Heart left ventricle (tissue), 16 donors: ENCODE measurements around the gene EML5. TPM values are rescaled to one million over a fixed set of nuclear protein-coding genes. Genes with fewer than 3 reads are reported as not detected.
A peak's percentile ranks its signal among the peaks of the same experiment; 100 is the strongest.

Experiments
- ATAC-seq, 4 donors: fragments of 200-7000 bp; cut with Tn5 transposase; one replicate each; pipeline ENCODE4 v1.9.1; 2020 to 2022; ENCODE audit warnings: moderate library complexity in 4 of 4, mild to moderate bottlenecking in 3 of 4, moderate number of reproducible peaks in 1 of 4
- DNase-seq, 5 donors: peaks; one replicate each; pipeline ENCODE4 v3.0.0-alpha.2; 2020
- H3K27ac ChIP-seq, 12 donors: fragments of 200-600 bp; sonication (generic) in 4 of 12; one replicate each; pipeline versions ENCODE4 v1.5.0 to v1.8.0; 2016 to 2022; ENCODE audit warnings: mild to moderate bottlenecking in 2 of 12
- H3K27me3 ChIP-seq, 9 donors: fragments of 200-600 bp; sonication (generic) in 2 of 9; one replicate each; pipeline versions ENCODE4 v1.5.1 to v1.8.0; 2016 to 2022; ENCODE audit warnings: mild to moderate bottlenecking in 3 of 9
- H3K36me3 ChIP-seq, 9 donors: fragments of 200-600 bp; sonication (generic) in 2 of 9; one replicate each; pipeline versions ENCODE4 v1.5.0 to v1.8.0; 2018 to 2022; ENCODE audit warnings: mild to moderate bottlenecking in 2 of 9
- H3K4me1 ChIP-seq, 12 donors: fragments of 200-600 bp; sonication (generic) in 4 of 12; one replicate each; pipeline versions ENCODE4 v1.5.0 to v1.8.0; 2016 to 2022; ENCODE audit warnings: mild to moderate bottlenecking in 3 of 12
- H3K4me3 ChIP-seq, 12 donors: fragments of 200-600 bp; sonication (generic) in 4 of 12; one replicate each; pipeline versions ENCODE4 v1.5.0 to v1.8.0; 2017 to 2022; ENCODE audit warnings: mild to moderate bottlenecking in 9 of 12, moderate library complexity in 4 of 12
- H3K9me3 ChIP-seq, 12 donors: fragments of 200-600 bp; sonication (generic) in 4 of 12; one replicate each; pipeline versions ENCODE4 v1.5.0 to v1.8.0; 2016 to 2022; ENCODE audit warnings: mild to moderate bottlenecking in 1 of 12
- CTCF ChIP-seq, 12 donors: fragments of 200-600 bp; sonication (generic) in 4 of 12; IDR thresholded peaks; one replicate each; pipeline versions ENCODE4 v1.5.0 to v1.8.0; 2018 to 2022; ENCODE audit warnings: antibody characterized with exemption in 12 of 12, mild to moderate bottlenecking in 5 of 12
- POLR2A ChIP-seq, 2 donors: fragments of 450-650 bp; IDR thresholded peaks; one replicate each; pipeline ENCODE4 v1.6.1; 2017; ENCODE audit warnings: antibody characterized with exemption in 2 of 2, mild to moderate bottlenecking in 2 of 2, moderate library complexity in 2 of 2
- WGBS, 4 donors: extraction: QIAGEN DNeasy Blood & Tissue Kit in 2 of 4; methylation state at CpG; one replicate each; pipeline versions ENCODE4 v1.1.5 to v1.1.7; 2013 to 2018; 5-methylcytosine and 5-hydroxymethylcytosine counted together
- intact Hi-C, 10 donors: fragments of 100-400 bp; cut with DNase I; formaldehyde crosslinking; loops; one replicate each; pipeline versions ENCODE4 v1.11.1 to v1.14.2; 2022
- polyA plus RNA-seq, 2 donors: library from polyadenylated mRNA; stranded (reverse); fragments of 200-250 nt; gene quantifications; one replicate each; pipeline ENCODE4 v1.2.3, GENCODE V29; 2013
- total RNA-seq, 9 donors: library from RNA; depleted of rRNA in 2 of 9; stranded (reverse); fragments of >200 nt in 2 of 9; fragmentation: NEBNext Ultra II Directional in 3 of 9; extraction: Animal tissue kit (Norgen Biotek cat#: 25700) in 3 of 9; gene quantifications; one replicate each; pipeline versions ENCODE4 v1.1.0 to v1.2.4, GENCODE V29; 2016 to 2023
- donor health status: ischemic (EF 13 %, LVEDD 7.1; RV severe dilation, severe dysfunction).
- donor health status: healthy with polysubstance abuse.
- donor health status: DM: no; HTN: yes; CAD: no.
- donor health status: DM: no; HTN: no; CAD: no.
- donor health status: ischemic (EF 25% LVEDD 6.9; RV normal size, moderate dysfunction).
- donor health status: ischemic (EF 25% LVEDD 5.7; RV mildly dilated, moderate dysfunction).
- donor health status: healthy.
- donor health status: DM: yes; HTN: yes; CAD: no.
- donor health status: ischemic (EF 35%, LVEDD 5.7; RV mildly dilated, moderate dysfunction).
- donor health status: nonischemic (EF 11% LVEDD 7.7; RV severe dilation, severe dysfunction).
- donor health status: DM: yes; HTN: yes; CAD: no.
- donor health status: PGD.
- donor health status: ischemic (EF 29% LVEDD 5.4; RV normal size, mild dysfunction).
- donor health status: nonischemic (EF 23%, LVEDD 6.1; RV moderate dilation, normal function).

The EML5 gene
- total and polyA plus RNA-seq, 11 donors, result 0.08 to 0.71 (median 0.21) TPM

- H3K9me3 ChIP-seq, result no peaks in the 10 kb centered on the region
- H3K4me3 ChIP-seq, result no peak overlapping the region
- peaks cover 0 to 99% (median 83%) of the 10 kb centered on the region in 9 donors for H3K36me3 ChIP-seq
- DNase-seq, result no peak
- ATAC-seq, result no peak
- TF ChIP-seq POLR2A (IDR thresholded peaks at IDR 0.05) (no peak), CTCF (IDR thresholded peaks at IDR 0.05) (no peak)
- 88 to 91% (median 90%) methylated on average over 4 of the region's 4 CpGs for WGBS, 4 donors
- H3K27ac ChIP-seq, result no peak overlapping the region
- H3K4me1 ChIP-seq, result no peaks in the 10 kb centered on the region
- no peaks in the 10 kb centered on the region for H3K27me3 ChIP-seq
- intact Hi-C loops, result no loop called here
These were observed 195.7 kb downstream of the EML5 start for GRCh38 chr14:88597038-88597437.

- no peak overlapping the region for H3K27ac ChIP-seq
- ATAC-seq, result peak in 1 of 4 donors; percentile 42
- 0 to 53% (median 52%) methylated on average over 1 of the region's 1 CpG for WGBS, 4 donors
- DNase-seq, result no peak
- no peak for TF ChIP-seq POLR2A (IDR thresholded peaks at IDR 0.05)
- no peak for TF ChIP-seq CTCF (IDR thresholded peaks at IDR 0.05)
- no peaks in the 10 kb centered on the region for H3K4me1 ChIP-seq
- peaks cover under 1 to 99% (median 72%) of the 10 kb centered on the region in 9 donors for H3K36me3 ChIP-seq
- H3K9me3 ChIP-seq, result no peaks in the 10 kb centered on the region
- intact Hi-C loops, result no loop called here
- no peaks in the 10 kb centered on the region for H3K27me3 ChIP-seq
- no peak overlapping the region for H3K4me3 ChIP-seq
These were observed 200.7 kb downstream of the EML5 start for GRCh38 chr14:88592031-88592430.

GRCh38 chr14:88590173-88590572 is 202.6 kb downstream of the EML5 start:
- peaks cover 2 to 99% (median 75%) of the 10 kb centered on the region in 9 donors for H3K36me3 ChIP-seq
- H3K27me3 ChIP-seq, result no peaks in the 10 kb centered on the region
- ATAC-seq, result no peak
- H3K27ac ChIP-seq, result no peak overlapping the region
- intact Hi-C loops, result no loop called here
- H3K4me1 ChIP-seq, result no peaks in the 10 kb centered on the region
- WGBS, 4 donors, result 62 to 75% (median 65%) methylated on average over 4 of the region's 4 CpGs
- no peaks in the 10 kb centered on the region for H3K9me3 ChIP-seq
- H3K4me3 ChIP-seq, result no peak overlapping the region
- TF ChIP-seq POLR2A (IDR thresholded peaks at IDR 0.05) (no peak), CTCF (IDR thresholded peaks at IDR 0.05) (no peak)
- DNase-seq, result no peak

GRCh38 chr14:88588081-88588480 is 204.7 kb downstream of the EML5 start:
- DNase-seq, result no peak
- no peak overlapping the region for H3K27ac ChIP-seq
- H3K27me3 ChIP-seq, result no peaks in the 10 kb centered on the region
- H3K36me3 ChIP-seq, result peaks cover 5 to 99% (median 77%) of the 10 kb centered on the region in 9 donors
- WGBS, 4 donors, result 94 to 96% (median 95%) methylated on average over 5 of the region's 5 CpGs
- intact Hi-C loops, result no loop called here
- no peak for ATAC-seq
- H3K4me1 ChIP-seq, result no peaks in the 10 kb centered on the region
- no peak for TF ChIP-seq CTCF (IDR thresholded peaks at IDR 0.05)
- no peak for TF ChIP-seq POLR2A (IDR thresholded peaks at IDR 0.05)
- H3K9me3 ChIP-seq, result no peaks in the 10 kb centered on the region
- H3K4me3 ChIP-seq, result no peak overlapping the region
